NB4 (cell line): ENCODE data around the gene RNF166.

Experiments used
- CTCF ChIP-seq: IDR thresholded peaks from one replicate; pipeline ENCODE4 v1.5.1; 2012; ENCODE audit warnings: low read depth, low read length
- POLR2A ChIP-seq: IDR thresholded peaks from 2 replicates; pipeline ENCODE4 v1.6.1; 2011; ENCODE audit warnings: mild to moderate bottlenecking; ENCODE audit not compliant: insufficient read length; ENCODE audit errors: extremely low read depth

DNA sequence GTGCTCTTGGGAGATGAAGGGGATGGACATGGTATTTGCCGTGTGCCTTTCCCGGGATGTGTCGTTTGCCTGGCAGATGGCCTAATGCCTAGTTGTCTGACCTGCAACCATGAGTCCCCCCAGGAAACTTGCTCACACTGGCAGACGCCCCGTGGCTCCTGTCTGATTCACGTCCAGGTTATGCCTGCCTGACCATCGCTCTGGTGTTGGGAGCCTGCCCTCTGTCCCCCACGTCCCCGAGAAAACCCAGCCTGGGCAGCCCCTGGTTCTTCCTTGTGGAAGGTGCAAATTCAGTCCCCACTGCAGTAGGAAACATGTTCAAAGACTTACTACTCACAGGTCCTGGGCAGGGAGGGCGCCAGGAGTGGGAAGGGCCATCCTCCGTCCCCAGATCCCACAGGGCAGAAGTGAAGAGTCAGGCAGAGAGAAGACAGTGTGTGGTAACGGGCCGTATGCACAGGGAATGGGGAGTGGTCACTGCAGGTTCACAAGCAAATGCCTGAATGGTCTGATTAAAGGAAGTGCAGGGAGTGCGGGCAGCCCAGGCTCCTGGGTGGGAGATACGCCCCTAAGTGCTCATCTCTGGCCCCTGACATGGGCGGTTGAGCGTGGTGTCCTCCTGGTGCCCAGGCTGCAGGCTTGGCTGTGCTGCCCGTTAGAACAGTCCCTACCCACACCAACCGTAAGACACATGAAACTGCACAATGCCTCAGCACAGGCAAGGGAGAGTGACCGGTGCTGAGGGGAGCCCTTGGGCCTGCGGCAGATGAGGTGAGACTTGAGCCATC is 15.7 kb downstream of the RNF166 start:
- no peak for TF ChIP-seq CTCF
- no peak for TF ChIP-seq POLR2A
